Lung (tissue), 12 donors: ENCODE data around the gene NR6A1. TPM values are rescaled to one million over a fixed set of nuclear protein-coding genes. Genes with fewer than 3 reads are reported as not detected.

Experiments
- ATAC-seq: fragments of 200-7000 bp; cut with Tn5 transposase; one replicate; pipeline ENCODE4 v1.9.1; 2020; ENCODE audit warnings: moderate number of reproducible peaks; ENCODE audit not compliant: insufficient read depth, low FRiP score
- DNase-seq, 3 donors: peaks; one replicate each; pipeline ENCODE4 v3.0.0-alpha.2; 2013 to 2017
- H3K27ac ChIP-seq, 2 donors: one replicate each; pipeline ENCODE4 v1.5.1; 2013; ENCODE audit warnings: mild to moderate bottlenecking in 2 of 2, moderate library complexity in 2 of 2, control low read depth in 1 of 2, inconsistent platforms in 1 of 2, low read depth in 1 of 2, low read length in 1 of 2
- H3K27me3 ChIP-seq, 3 donors: one replicate each; pipeline ENCODE4 v1.5.1; 2013; ENCODE audit warnings: low read length in 2 of 3; ENCODE audit not compliant: control insufficient read depth in 3 of 3, insufficient read depth in 3 of 3
- H3K36me3 ChIP-seq, 4 donors: one replicate each; pipeline ENCODE4 v1.5.1; 2013; ENCODE audit warnings: low read length in 4 of 4, mild to moderate bottlenecking in 1 of 4, moderate library complexity in 1 of 4; ENCODE audit not compliant: control insufficient read depth in 4 of 4, insufficient read depth in 4 of 4
- H3K4me1 ChIP-seq, 5 donors: one replicate each; pipeline ENCODE4 v1.5.1; 2013; ENCODE audit warnings: low read length in 5 of 5, mild to moderate bottlenecking in 2 of 5, moderate library complexity in 1 of 5; ENCODE audit not compliant: control insufficient read depth in 5 of 5, insufficient read depth in 5 of 5
- H3K4me3 ChIP-seq: one replicate; pipeline ENCODE4 v1.5.1; 2013; ENCODE audit warnings: mild to moderate bottlenecking, control low read depth, moderate library complexity
- H3K9ac ChIP-seq, 2 donors: one replicate each; pipeline ENCODE4 v1.5.1; 2013; ENCODE audit warnings: low read length in 2 of 2, control low read depth in 1 of 2; ENCODE audit not compliant: insufficient read depth in 1 of 2
- H3K9me3 ChIP-seq, 4 donors: one replicate each; pipeline ENCODE4 v1.5.1; 2013; ENCODE audit warnings: low read length in 3 of 4, mild to moderate bottlenecking in 1 of 4, moderate library complexity in 1 of 4; ENCODE audit not compliant: control insufficient read depth in 4 of 4, insufficient read depth in 3 of 4
- CTCF ChIP-seq: IDR thresholded peaks from 2 replicates; pipeline ENCODE4 v1.5.1; 2012; ENCODE audit warnings: mild to moderate bottlenecking; ENCODE audit errors: control extremely low read depth, extremely low read depth
- WGBS, 2 donors: extraction: QIAGEN DNeasy Blood & Tissue Kit; methylation state at CpG; one replicate each; pipeline ENCODE4 v1.1.7; 2013; 5-methylcytosine and 5-hydroxymethylcytosine counted together
- polyA plus RNA-seq, 2 donors: library from polyadenylated mRNA; stranded (reverse); fragments of 200-250 nt; gene quantifications; one replicate each; pipeline ENCODE4 v1.2.1, GENCODE V29; 2013
- total RNA-seq, 2 donors: library from RNA; depleted of rRNA in 1 of 2; stranded (reverse); fragments of >200 nt in 1 of 2; gene quantifications; one replicate each; pipeline ENCODE4 v1.2.1, GENCODE V29; 2014 to 2021
- donor health status: control.
- donor health status: control.
- donor health status: Bipolar disorder and iron deficiency.
- donor health status: healthy.
- donor health status: DM: yes; HTN: yes; CAD: no.

NR6A1 gene
- total and polyA plus RNA-seq, 4 donors: 0.94 to 4.0 (median 2.4) TPM

- no peaks in the 10 kb centered on the region for H3K9me3 ChIP-seq
- H3K4me1 ChIP-seq: peaks cover 0 to 9% (median 0%) of the 10 kb centered on the region in 5 donors
- H3K27ac ChIP-seq: no peak overlapping the region
- H3K36me3 ChIP-seq: peaks cover 0 to 3% (median 0%) of the 10 kb centered on the region in 4 donors
- no peak for TF ChIP-seq CTCF
- ATAC-seq: no peak
- no peaks in the 10 kb centered on the region for H3K27me3 ChIP-seq
- no peak overlapping the region for H3K4me3 ChIP-seq
- WGBS, 2 donors: 81 to 89% methylated on average over 3 of the region's 3 CpGs
- H3K9ac ChIP-seq: no peak overlapping the region
- no peak for DNase-seq
These were observed 77.7 kb downstream of the NR6A1 start for GRCh38 chr9:124693403-124693802.

- Histone ChIP-seq H3K27me3 (no peaks in the 10 kb centered on the region), H3K36me3 (peaks cover 0 to 4% (median 2%) of the 10 kb centered on the region in 4 donors), H3K4me3 (no peak overlapping the region), H3K9ac (no peak overlapping the region), H3K27ac (no peak overlapping the region), H3K4me1 (peaks cover 0 to 11% (median 0%) of the 10 kb centered on the region in 5 donors), H3K9me3 (no peaks in the 10 kb centered on the region)
- ATAC-seq (no peak), DNase-seq (no peak)
- no peak for TF ChIP-seq CTCF
- WGBS, 2 donors: 69 to 85% methylated on average over 6 of the region's 6 CpGs
These were observed 82.7 kb downstream of the NR6A1 start for GRCh38 chr9:124688238-124688904.

GRCh38 chr9:124686918-124687317, 84.2 kb downstream of the NR6A1 start:
- ATAC-seq (no peak), DNase-seq (no peak)
- Histone ChIP-seq H3K36me3 (peaks cover 0 to 4% (median under 1%) of the 10 kb centered on the region in 4 donors), H3K27me3 (no peaks in the 10 kb centered on the region), H3K4me3 (no peak overlapping the region), H3K4me1 (peaks cover 0 to 11% (median 0%) of the 10 kb centered on the region in 5 donors), H3K9ac (no peak overlapping the region), H3K9me3 (no peaks in the 10 kb centered on the region), H3K27ac (no peak overlapping the region)
- WGBS, 2 donors: 71 to 85% methylated on average over 2 of the region's 2 CpGs
- TF ChIP-seq CTCF: no peak
